Glomerular endothelial cell (primary cell): ENCODE data around the gene CBR3. TPM values are rescaled to one million over a fixed set of nuclear protein-coding genes. Genes with fewer than 3 reads are reported as not detected.

ENCODE experiments used
- DNase-seq: peaks from one replicate; pipeline ENCODE4 v3.0.0-alpha.2; 2011; ENCODE audit warnings: low read depth, low spot score; ENCODE audit errors: extremely low read depth
- total RNA-seq: library from RNA; depleted of rRNA; stranded (reverse); fragments of >200 nt; gene quantifications from 2 replicates; pipeline ENCODE4 v1.2.3, GENCODE V29; 2015

CBR3 gene
- total RNA-seq, 1 donor from 2014 or later, result 18.8 TPM

- no peak for DNase-seq
Measured at GRCh38 chr21:36155603-36156338, 20.9 kb downstream of the CBR3 start.

GRCh38 chr21:36156339-36156814, 21.5 kb downstream of the CBR3 start:
- peak; percentile 76 for DNase-seq

- no peak for DNase-seq
Measured at GRCh38 chr21:36156815-36157670, 22.2 kb downstream of the CBR3 start, which contains the start of gene DOP1B. TSS of gene DOP1B (plus strand) at chr21:36156824. CDS start at chr21:36164734, 7,910 bp downstream.

- DNase-seq, result no peak
Measured at GRCh38 chr21:36159356-36159921, 24.6 kb downstream of the CBR3 start.

GRCh38 chr21:36160850-36161178, 25.9 kb downstream of the CBR3 start:
- no peak for DNase-seq

- DNase-seq, result no peak
Measured at GRCh38 chr21:36162631-36163030, 27.8 kb downstream of the CBR3 start.

GRCh38 chr21:36163750-36164741, 29.2 kb downstream of the CBR3 start:
- no peak for DNase-seq

GRCh38 chr21:36165356-36165755, 30.5 kb downstream of the CBR3 start:
- DNase-seq, result no peak

- no peak for DNase-seq
Measured at GRCh38 chr21:36166705-36167104, 31.8 kb downstream of the CBR3 start.

GRCh38 chr21:36167541-36167940, 32.7 kb downstream of the CBR3 start:
- no peak for DNase-seq

- DNase-seq, result no peak
Measured at GRCh38 chr21:36169470-36170128, 34.7 kb downstream of the CBR3 start.

- no peak for DNase-seq
Measured at GRCh38 chr21:36170823-36171222, 35.9 kb downstream of the CBR3 start.

- no peak for DNase-seq
Measured at GRCh38 chr21:36171336-36171735, 36.5 kb downstream of the CBR3 start.

- DNase-seq, result no peak
Measured at GRCh38 chr21:36171741-36172331, 37.0 kb downstream of the CBR3 start.

GRCh38 chr21:36174780-36175179, 39.9 kb downstream of the CBR3 start:
- no peak for DNase-seq

GRCh38 chr21:36175771-36176565, 41.1 kb downstream of the CBR3 start:
- DNase-seq, result no peak

GRCh38 chr21:36178349-36178748, 43.5 kb downstream of the CBR3 start:
- no peak for DNase-seq

- DNase-seq, result no peak
Measured at GRCh38 chr21:36179145-36179544, 44.3 kb downstream of the CBR3 start.

GRCh38 chr21:36180963-36181362, 46.1 kb downstream of the CBR3 start:
- DNase-seq, result no peak
